Activated T-helper 1 cell treated with Interleukin-2 at 50 U/mL for 16 hours (primary cell): ENCODE results near the gene SH3PXD2A.
A peak's percentile ranks its signal among the peaks of the same experiment; 100 is the strongest.

ENCODE experiments used
- DNase-seq: peaks from one replicate; pipeline ENCODE4 v3.0.0-alpha.2; 2020; ENCODE audit warnings: low read depth

Gene SH3PXD2A, protein sequence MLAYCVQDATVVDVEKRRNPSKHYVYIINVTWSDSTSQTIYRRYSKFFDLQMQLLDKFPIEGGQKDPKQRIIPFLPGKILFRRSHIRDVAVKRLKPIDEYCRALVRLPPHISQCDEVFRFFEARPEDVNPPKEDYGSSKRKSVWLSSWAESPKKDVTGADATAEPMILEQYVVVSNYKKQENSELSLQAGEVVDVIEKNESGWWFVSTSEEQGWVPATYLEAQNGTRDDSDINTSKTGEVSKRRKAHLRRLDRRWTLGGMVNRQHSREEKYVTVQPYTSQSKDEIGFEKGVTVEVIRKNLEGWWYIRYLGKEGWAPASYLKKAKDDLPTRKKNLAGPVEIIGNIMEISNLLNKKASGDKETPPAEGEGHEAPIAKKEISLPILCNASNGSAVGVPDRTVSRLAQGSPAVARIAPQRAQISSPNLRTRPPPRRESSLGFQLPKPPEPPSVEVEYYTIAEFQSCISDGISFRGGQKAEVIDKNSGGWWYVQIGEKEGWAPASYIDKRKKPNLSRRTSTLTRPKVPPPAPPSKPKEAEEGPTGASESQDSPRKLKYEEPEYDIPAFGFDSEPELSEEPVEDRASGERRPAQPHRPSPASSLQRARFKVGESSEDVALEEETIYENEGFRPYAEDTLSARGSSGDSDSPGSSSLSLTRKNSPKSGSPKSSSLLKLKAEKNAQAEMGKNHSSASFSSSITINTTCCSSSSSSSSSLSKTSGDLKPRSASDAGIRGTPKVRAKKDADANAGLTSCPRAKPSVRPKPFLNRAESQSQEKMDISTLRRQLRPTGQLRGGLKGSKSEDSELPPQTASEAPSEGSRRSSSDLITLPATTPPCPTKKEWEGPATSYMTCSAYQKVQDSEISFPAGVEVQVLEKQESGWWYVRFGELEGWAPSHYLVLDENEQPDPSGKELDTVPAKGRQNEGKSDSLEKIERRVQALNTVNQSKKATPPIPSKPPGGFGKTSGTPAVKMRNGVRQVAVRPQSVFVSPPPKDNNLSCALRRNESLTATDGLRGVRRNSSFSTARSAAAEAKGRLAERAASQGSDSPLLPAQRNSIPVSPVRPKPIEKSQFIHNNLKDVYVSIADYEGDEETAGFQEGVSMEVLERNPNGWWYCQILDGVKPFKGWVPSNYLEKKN

DNA sequence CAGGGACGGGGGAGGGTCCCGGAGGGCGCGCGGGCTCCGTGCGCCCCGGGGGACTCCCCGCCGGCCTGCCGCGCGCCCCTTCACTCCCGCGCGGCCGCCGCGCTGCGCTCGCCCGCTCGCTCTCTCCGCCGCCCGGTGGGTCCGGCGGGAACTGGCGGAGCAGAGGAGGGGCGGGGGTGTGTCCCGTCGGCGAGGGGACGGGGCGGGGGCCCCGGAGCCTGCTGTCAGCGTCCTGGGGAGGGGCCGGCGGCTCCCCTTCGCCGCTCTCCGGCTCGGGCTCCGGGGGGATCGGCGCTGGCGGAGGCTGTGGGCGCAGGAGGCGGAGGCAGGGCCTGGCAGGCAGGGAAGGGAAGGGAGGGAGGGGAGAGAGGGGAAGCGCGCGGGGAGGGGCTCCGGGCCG, at the start of gene SH3PXD2A:
Gene SH3PXD2A, minus strand, starts transcription at position 153 of the 400 bp plus-strand sequence. CDS start 310 bp downstream, outside the sequence.
- DNase-seq = peak; percentile 4

DNA sequence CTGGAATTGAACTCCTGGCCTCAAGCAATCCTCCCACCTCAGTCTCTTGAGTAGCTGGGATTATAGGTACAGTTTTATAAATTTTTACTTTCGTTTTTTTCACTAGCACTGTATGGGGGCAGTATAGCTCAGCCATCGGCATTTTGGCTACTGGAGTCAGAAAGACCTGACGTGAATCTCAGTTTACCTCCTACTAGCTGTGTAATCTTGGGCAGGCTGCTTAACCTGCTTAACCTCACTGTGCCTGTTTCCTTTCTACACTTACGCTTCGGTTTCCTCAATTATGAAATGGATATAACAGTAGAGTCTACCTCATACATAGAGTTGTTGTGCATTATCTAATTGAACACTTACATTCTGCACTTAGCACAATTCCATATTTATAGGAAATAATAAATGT, 45.9 kb upstream of the SH3PXD2A start:
- DNase-seq = no peak

DNA sequence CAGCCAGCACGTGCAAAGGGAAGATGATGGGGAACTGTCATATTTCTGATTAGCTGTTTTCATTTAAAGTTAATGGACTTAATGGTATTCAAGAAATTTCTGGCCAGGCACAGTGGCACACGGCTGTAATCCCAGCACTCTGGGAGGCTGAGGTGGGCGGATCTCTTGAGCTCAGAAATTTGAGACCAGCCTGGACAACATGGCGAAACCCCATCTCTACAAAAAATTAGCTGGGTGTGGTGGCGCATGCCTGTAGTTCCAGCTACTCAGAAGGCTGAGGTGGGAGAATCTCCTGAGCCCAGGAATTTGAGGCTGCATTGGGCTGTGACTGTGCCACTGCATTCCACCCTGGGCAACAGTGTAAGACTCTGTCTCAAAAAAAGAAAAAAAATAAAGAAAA, 43.9 kb upstream of the SH3PXD2A start:
- no peak for DNase-seq

DNA sequence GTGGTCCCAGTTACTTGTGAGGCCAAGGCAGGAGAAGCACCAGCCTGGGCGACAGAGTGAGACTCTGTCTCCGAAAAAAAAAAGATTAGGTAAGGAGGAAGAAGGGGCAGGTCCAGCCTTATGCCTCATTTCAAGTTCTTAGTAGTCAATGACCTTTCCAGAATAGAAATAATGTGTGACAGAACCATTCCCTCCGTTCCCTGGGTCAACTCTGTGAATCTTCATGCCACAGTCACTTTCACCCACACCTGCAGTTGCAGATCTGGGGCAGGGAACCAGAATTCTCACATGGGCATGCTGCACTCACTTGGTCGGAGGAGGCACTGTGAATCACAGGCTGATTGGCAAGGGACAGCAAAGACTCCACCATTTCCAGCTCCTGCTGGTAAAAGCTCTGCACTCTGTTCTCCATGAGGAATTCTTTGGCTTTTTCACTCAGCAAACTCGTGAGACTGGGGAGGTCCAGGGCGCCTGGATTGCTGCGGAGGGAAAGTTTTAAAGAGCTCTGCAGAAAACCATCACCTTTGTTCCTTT, 41.9 kb upstream of the SH3PXD2A start:
- no peak for DNase-seq

DNA sequence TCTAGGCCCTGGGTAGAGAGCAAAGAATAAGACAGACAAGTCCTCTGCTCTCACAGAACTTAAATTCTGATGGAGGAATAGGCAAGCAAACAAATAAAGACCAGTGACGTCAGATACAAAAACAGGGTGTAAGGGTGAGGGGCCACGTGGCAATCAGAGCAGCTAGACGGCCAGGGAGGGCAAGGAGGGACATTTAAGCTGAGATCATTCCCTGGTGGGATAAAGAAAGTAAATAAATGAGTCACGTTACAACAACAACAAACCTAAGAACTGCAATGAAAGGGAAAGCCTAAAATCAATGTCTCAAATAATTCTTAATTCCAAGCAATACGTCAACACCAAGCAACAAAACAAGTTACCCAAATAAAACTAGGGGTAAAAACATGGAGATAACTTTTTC, 40.8 kb upstream of the SH3PXD2A start:
- no peak for DNase-seq

DNA sequence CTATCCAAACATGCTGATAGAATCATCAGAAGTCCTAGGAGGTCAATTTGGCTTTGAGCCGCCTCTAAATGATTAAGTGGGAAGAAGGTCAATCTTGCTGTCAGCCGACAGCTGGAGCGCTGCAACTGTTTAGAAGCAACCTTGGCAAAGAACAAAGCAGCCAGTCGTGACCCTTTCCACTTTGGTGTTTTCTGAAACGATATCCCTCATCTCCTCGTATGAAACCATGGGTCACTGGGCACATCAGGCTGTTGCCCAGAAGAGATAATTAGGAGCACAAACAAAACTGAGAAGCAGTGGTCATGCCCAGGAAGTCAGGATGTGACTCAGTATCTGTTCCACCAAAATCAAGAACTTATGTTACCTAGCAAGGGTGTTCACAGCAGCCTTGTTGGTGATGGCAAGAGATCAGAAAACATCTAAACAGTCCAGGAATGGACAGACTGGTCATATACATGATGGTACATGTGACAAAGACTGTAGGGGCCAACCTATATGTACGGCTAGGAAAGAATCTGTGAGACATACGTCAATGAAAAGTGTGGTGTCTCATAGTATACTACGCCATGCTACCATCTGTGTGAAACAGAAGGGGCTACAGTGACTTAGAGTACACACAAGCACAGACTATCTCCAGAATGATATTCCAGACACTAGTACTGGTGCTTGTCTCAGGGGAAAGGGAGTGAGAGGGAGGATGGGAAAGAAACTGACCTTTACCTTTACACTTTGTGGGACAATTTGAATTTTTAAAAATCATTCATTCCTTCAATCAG, 40.2 kb upstream of the SH3PXD2A start:
- DNase-seq = no peak

DNA sequence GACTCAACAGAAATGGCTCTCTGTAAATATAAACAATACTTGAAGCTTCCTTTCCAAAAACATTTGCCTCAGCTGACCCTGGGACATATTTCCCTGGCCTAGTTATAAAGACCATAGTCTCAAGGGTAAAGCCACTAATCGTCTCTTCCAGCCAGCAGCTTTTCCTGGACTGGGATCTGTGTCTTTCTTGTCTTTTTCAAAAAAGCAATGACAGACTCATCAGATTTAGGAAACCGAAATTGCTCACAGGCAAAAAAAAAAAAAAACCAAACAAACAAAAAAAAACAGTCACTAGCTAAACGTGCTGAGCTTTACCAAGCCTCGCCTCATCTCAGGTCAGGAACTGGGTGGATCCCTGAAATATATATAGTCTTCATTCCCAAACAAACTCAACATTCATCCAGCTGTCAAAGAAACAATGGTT, 39.1 kb upstream of the SH3PXD2A start:
- no peak for DNase-seq

DNA sequence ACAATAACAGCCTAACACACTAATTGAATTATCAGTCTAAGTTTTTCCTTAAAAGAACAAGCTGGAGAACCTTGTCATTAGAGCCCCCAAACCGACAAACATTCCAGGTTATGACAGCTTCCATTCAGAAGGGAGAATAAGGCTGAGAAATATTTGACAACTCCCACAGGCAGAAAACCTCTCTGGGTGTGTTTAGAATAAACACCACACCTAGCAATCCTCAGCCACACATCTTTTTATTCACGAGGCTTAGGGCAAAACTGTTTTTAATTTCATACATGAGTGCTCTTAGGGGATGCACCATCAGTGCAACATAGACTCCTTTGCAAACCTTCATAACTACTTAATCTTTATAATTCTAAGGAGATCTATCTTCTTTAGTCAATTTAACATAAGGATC, 38.4 kb upstream of the SH3PXD2A start:
- DNase-seq = no peak

DNA sequence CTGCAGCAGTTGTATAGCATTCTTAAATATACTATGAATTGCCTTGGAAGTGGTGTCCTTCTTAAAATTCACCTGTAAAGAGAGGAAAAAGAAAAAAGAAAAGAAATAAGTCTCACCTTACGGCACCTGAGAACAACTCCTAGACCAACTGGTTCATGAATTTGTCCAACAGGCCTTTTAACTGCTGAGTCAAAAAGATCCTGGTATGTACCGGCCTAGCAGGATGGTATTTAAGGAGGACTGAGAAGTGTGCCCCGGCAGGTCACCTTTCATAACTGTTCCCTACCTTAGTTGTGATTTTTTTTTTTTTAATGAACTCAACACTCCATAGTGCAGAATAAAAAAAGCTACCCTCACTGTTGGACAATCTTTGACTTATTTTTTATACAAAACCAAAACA, 36.8 kb upstream of the SH3PXD2A start:
- no peak for DNase-seq

DNA sequence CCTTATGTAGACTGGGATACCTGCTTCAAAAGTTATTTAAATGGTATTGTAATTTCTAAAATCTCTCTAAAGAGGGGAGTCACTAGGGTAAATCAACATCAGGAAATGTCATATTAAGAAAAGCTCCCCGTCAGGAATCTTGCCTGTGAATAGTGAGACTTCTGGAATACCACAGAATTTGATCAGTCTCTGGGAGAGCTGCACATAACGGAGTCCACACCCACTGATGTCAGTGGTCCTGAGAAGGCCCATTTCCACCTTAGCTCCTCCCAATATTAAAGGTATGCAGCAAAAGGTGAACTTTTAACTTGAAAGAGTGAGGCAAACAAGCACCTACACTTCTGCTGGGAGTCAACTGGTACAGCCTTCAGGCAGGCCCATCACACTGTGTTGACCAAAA, 35.3 kb upstream of the SH3PXD2A start:
- DNase-seq = no peak

DNA sequence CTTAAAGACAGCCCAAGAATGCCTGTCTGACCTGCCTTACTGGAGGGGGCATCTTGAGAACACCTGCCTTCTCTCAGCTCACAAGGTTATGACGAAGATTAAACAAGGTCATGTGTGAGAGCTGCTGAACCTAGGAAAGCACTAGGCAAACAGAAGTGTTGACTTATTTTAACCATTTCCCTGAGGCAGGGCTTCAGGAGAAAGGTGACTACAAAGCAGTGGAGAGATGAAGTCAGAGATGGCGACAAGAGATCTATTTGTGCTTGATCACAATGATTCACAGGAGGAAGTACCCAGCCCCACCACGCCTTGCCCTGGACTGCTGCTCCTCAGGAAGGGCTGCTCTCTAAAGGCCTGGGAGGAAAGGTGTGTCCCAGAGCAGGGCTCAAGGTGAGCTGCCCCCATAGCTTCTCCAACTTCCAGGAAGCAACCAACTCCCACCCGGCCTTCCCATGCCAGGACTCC, 34.9 kb upstream of the SH3PXD2A start:
- DNase-seq = no peak

DNA sequence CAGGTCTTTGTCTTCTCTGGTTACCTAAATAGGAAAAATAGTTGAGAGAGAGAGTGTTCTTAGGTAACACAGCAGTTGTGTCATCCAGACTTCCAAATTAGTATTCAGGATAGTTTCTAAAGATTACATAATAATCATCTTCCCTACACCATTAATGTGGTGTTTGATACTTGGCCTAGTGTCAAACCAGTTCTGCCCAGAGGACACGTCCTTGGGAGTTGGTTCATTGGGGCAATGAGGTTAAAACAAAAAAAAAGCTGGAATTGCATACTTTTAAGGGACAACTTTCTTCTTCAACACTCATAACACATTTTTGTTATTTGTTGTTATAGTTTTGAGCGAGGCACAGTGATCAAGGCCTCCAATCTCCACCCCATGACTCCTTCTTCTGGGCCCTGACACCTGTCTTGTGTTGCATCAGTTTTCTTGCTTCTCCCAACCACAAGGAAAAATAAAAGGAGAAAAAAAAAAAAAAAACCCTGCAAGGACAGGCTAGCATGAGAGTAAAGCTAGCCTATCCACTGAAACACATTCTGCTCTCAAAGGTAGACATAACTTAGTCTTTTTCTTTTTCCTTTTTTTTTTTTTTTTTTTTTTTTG, 33.8 kb upstream of the SH3PXD2A start:
- DNase-seq = no peak

DNA sequence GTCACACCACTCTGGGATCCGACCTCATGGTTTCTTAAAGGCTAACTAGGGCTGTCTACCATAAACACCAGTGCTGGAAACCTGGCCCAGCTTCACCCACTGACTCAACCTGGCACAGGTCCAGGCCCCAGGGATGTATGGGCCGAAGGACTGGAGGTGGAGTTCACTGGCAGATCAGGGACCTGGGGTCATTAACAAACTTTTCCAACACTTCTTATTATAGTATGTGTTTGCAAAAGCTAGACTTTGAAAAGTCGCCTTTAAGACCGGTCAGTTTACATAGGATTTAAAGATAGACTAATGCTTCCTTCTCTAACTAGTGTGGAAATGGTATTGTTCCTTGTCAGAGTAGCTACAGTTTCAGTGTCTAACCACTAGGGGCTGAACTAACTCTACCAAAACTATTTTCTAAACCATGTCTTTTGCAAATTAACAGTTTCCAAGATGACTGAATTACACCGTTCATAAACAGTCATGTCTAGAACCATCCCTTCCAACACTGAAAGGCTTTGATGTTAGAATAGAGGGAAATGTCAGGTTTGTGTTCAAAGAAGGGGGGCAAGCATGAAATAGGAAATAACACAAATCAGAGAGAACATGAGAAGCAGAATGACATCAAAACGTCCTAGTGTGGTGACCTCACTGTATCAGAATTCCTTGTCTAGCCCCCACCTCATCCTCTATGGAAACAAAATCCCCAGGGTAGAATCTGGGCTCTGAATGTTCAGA, 32.9 kb upstream of the SH3PXD2A start:
- DNase-seq = no peak

DNA sequence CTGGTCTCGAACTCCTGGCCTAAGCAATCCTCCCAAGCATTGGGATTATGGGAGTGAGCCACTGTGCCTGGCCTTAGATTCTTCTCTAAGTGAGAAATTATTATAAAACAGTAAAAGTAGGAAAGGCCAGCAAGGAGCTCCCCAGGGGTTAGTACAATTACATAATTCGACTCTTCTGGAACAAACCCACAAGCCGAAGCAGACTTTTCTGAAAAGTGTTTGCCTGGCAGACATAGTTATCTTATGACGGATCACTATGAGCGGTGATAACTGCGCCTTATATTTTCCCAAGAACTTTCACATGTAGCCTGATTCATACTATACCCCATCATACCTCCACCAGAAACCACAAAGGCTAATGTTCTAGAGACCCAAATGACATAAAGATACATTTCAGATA, 30.2 kb upstream of the SH3PXD2A start:
- no peak for DNase-seq

DNA sequence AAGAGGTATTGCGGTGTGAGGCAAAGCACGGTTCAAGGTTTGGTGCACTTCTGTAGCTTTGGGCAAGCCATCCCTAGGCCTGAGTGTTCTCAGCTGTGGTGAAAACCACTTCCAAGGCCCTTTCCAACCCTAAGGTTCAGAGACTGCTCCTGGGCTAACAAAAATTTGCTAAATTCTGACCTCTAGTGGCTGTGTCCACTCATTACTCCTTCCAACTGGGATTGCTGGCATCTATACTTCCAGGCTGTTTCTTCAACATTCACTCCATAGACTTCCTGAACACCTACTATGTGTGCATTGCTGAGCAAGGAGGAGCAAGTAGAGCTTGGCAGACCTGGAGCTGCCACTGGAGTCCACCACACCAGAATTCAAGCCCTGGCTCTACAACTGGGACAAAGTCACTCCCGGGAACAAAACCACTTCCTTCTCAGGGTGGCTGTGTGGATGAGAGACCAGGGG, 29.3 kb upstream of the SH3PXD2A start:
- no peak for DNase-seq

DNA sequence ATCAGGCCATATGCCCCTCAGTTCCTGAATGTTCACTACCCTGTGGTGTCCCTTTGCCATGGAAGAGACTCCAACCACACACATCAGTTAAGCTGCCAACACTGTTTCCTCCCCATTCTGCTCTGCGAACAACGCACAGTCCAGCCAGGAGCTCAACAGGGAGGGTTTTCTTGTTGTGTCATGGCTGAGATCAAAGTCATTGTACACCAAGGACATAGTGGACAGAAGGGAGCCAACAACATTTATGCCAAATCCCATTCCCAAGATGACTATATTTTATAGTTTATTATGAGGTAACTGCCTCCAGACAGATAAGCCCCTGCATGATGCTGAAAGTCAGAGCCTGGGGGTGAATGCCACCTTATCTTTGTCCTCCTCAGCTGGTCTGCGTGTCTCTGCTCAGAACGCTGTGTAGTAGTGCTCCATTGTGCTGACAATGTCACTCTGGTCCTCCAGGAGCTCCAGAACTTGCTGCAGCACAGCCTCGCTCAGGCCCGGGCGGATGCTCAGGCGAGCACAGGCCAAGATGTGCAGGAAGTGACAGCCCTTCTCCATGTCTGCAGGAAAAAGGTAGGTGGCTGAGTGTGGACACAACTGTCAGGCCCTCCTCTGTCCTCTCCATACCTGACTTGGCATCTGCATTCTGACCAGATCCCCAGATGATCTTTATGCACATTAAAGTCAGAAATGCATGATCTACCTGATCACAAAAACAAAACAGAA, 27.1 kb upstream of the SH3PXD2A start:
- no peak for DNase-seq

DNA sequence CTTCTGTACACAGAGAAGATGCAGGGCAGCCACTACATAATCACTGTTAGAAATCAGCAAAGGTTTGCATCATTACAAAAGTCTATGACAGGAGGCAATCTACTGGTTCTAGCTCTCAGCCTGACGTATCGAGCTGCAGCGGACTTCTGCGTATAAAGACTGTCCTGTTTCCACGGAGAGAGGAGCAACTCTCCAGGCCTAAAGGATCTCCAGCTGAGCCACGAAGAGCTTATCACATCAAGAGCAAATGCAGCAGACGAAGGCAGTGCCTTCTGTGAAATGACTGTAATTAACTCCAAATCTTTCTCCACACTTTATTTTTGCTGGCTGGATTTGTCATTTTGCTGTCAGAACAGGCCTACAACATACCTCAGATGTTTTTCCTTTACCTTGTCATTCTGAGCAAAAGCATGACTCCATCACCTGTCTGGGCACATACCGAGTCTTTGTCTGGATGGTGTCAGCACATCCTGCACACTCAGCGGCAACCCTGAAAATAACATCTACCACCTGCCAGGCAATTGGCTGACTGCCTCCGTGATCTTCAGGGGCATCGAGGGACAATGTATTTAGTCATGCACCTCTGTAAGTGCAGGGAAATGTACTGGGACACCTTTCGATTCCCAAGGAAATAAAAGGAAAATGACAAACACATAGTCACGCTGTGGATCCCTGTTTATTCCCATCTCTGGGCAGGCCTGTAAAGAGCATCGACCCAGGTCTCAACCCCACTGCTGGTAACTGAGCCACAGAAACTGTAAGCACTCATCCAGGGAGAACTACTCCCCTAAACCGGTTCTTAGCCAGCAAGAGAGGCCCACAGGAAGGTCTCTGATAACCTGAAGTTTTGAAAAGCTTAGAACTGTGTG, 26.3 kb upstream of the SH3PXD2A start:
- no peak for DNase-seq

DNA sequence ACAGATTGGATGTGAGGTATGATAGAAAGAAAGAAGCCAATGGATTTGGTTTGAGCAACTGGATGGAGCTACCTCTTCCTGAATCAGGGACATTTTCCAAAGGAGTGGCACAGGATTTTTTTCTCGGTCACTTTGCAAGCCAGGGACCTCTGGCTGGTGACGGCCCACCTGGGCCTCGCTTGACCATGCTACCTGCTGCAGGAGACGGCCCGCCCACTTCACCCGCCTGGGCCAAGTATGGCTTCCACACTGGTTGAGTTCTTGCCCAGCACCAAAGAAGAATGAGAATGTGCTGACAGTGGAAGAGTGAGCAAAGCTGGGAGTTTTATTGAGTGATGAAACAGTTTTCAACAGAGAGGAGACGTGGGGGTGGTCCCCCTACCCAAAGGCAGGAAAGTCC, 24.5 kb upstream of the SH3PXD2A start:
- no peak for DNase-seq

DNA sequence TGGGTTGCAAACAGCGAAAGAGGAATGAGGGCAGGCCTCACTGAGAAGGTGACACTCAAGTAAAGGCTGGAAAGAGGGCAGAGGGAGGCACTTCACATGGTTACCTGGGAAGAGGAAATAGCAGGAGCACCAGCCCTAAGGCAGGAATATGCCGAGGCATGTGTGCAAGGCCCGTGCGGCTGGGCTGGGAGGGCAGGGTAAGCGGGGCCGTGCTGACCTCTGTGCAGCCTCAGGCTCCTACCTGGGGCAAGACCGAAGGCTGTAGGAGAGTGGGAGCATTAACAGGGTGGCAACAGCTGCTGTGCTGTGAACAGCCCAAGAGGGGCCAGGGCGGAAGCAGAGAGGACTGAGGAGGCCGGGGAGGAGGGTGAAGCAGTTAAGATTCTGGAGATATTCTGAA, 24.0 kb upstream of the SH3PXD2A start:
- no peak for DNase-seq
